ENCODE data around the gene PRKG1. TPM values are rescaled to one million over a fixed set of nuclear protein-coding genes. Genes with fewer than 3 reads are reported as not detected.

The PRKG1 gene
- total and polyA plus RNA-seq, 2 of the 8 experiments (the other 6 are each of a cell fraction or from before 2014, with no cell fraction given): 4.2 to 15.2 TPM

- POLR2A ChIA-PET (ENCODE audit: partially characterized antibody): no interaction called here
- TF ChIP-seq JUN (IDR thresholded peaks at IDR 0.05; ENCODE audit: low read depth, low read length) (no peak), RXRA (IDR thresholded peaks at IDR 0.05; ENCODE audit: insufficient read depth, low read depth, low read length) (no peak), HDAC6 (IDR thresholded peaks at IDR 0.05; ENCODE audit: low read depth, low read length) (no peak), FOSL1 (IDR thresholded peaks at IDR 0.05; ENCODE audit: insufficient read depth, low read depth, low read length) (no peak), ATF3 (IDR thresholded peaks at IDR 0.05; ENCODE audit: insufficient read depth, low read depth, low read length) (no peak), RFX5 (IDR thresholded peaks at IDR 0.05; ENCODE audit: borderline replicate concordance, low read depth, low read length) (no peak), ZNF274 (IDR thresholded peaks at IDR 0.05; ENCODE audit: borderline replicate concordance, extremely low read depth, low read length) (no peak), SAP30 (IDR thresholded peaks at IDR 0.05; ENCODE audit: insufficient read depth, insufficient replicate concordance, low read length) (no peak), TBP (IDR thresholded peaks at IDR 0.05; ENCODE audit: low read depth, low read length) (no peak)
- TF ChIP-seq, protein P1, sequence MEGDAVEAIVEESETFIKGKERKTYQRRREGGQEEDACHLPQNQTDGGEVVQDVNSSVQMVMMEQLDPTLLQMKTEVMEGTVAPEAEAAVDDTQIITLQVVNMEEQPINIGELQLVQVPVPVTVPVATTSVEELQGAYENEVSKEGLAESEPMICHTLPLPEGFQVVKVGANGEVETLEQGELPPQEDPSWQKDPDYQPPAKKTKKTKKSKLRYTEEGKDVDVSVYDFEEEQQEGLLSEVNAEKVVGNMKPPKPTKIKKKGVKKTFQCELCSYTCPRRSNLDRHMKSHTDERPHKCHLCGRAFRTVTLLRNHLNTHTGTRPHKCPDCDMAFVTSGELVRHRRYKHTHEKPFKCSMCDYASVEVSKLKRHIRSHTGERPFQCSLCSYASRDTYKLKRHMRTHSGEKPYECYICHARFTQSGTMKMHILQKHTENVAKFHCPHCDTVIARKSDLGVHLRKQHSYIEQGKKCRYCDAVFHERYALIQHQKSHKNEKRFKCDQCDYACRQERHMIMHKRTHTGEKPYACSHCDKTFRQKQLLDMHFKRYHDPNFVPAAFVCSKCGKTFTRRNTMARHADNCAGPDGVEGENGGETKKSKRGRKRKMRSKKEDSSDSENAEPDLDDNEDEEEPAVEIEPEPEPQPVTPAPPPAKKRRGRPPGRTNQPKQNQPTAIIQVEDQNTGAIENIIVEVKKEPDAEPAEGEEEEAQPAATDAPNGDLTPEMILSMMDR (IDR thresholded peaks at IDR 0.05; ENCODE audit: control extremely low read depth in 1 of 3, insufficient read depth in 1 of 3, low read depth in 1 of 3, low read length in 3 of 3): no peak
- TF ChIP-seq, protein P2, sequence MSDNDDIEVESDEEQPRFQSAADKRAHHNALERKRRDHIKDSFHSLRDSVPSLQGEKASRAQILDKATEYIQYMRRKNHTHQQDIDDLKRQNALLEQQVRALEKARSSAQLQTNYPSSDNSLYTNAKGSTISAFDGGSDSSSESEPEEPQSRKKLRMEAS (IDR thresholded peaks at IDR 0.05): no peak
Measured at GRCh38 chr10:51421853-51422252, 347.6 kb downstream of the PRKG1 start.

More at GRCh38 chr10:51421853-51422252, 347.6 kb downstream of the PRKG1 start:
- Histone ChIP-seq H4K20me1 (replicated peaks in 1 of 2; ENCODE audit: control insufficient read depth in 1 of 2, insufficient read depth in 2 of 2, low read length in 2 of 2) (no peaks in the 10 kb centered on the region), H2AK5ac (ENCODE audit: low read depth, low read length) (no peak overlapping the region), H4K8ac (ENCODE audit: extremely low read depth, insufficient read depth, low read length) (no peak overlapping the region), H3K56ac (replicated peaks; ENCODE audit: insufficient read length, low read depth, low read length) (no peak overlapping the region), H3K4me3 (ENCODE audit: extremely low read depth in 1 of 4, insufficient read depth in 2 of 4, low read depth in 3 of 4, low read length in 4 of 4) (no peak overlapping the region), H4K5ac (ENCODE audit: insufficient read length, low read depth, low read length) (no peak overlapping the region), H3K23me2 (ENCODE audit: low read depth, low read length) (no peaks in the 10 kb centered on the region; the same call in 1 of the 2 replicates), H2AFZ (ENCODE audit: low read length) (no peak overlapping the region), H2BK5ac (ENCODE audit: low read depth, low read length) (no peak overlapping the region), H2BK15ac (ENCODE audit: low read length) (no peak overlapping the region), H3K9ac (replicated peaks in 1 of 4; ENCODE audit: extremely low read depth in 1 of 4, low read depth in 3 of 4, low read length in 3 of 4) (no peak overlapping the region), H3K27ac (ENCODE audit: low read depth, low read length) (no peak overlapping the region), H3K18ac (ENCODE audit: extremely low read depth, low read length) (no peak overlapping the region), H4K91ac (replicated peaks; ENCODE audit: insufficient read length, low read length) (no peak overlapping the region), H2BK120ac (replicated peaks; ENCODE audit: low read depth, low read length) (no peak overlapping the region), H3K36me3 (ENCODE audit: control insufficient read depth in 2 of 4, insufficient read depth in 4 of 4, low read length in 3 of 4) (no peaks in the 10 kb centered on the region), H3K79me2 (ENCODE audit: control insufficient read depth in 1 of 2, insufficient read depth in 2 of 2, low read length in 2 of 2) (no peaks in the 10 kb centered on the region), H3K9me3 (ENCODE audit: insufficient read depth in 2 of 2, low read depth in 1 of 2, low read length in 1 of 2) (no peaks in the 10 kb centered on the region), H3K14ac (ENCODE audit: insufficient read length) (no peak overlapping the region), H3K4me1 (replicated peaks in 1 of 4; ENCODE audit: control insufficient read depth in 3 of 4, insufficient read depth in 4 of 4, low read length in 3 of 4) (peaks cover 0 to 3% (median 1%) of the 10 kb centered on the region in 4 experiments; a peak in 3 of 7 replicates), H2BK12ac (ENCODE audit: low read depth, low read length) (no peak overlapping the region), H3K4me2 (ENCODE audit: insufficient read depth in 1 of 2, low read depth in 2 of 2, low read length in 2 of 2) (no peak overlapping the region), H3K79me1 (ENCODE audit: low read depth, low read length) (no peaks in the 10 kb centered on the region), H3K4ac (replicated peaks; ENCODE audit: insufficient read length, low read depth, low read length) (no peak overlapping the region), H2BK20ac (ENCODE audit: low read length) (no peak overlapping the region), H3K27me3 (replicated peaks in 1 of 4; ENCODE audit: control insufficient read depth in 3 of 4, extremely low read depth in 1 of 4, insufficient read depth in 3 of 4, low read length in 3 of 4) (no peaks in the 10 kb centered on the region), H3K23ac (ENCODE audit: insufficient read length) (no peak overlapping the region)
- WGBS, 2 experiments (ENCODE audit: extremely low coverage in 1 of 2, insufficient coverage in 1 of 2, insufficient read length in 1 of 2, insufficient replicate concordance in 2 of 2, low coverage in 1 of 2, low lambda C conversion rate in 2 of 2, missing lambda C conversion rate in 1 of 2): 100% methylated on average over 1 of the region's 1 CpG; no CpG with 5 or more reads in 1 of the 2 experiments
- CTCF ChIA-PET (ENCODE audit: partially characterized antibody): interaction anchor here (0.7 to 4.4 kb wide), 22 partner anchors 10 to 829 kb away, joined by 3 to 24 read pairs (median 4); no protein-coding TSS in a partner anchor
- DNase-seq (ENCODE audit: low read depth in 1 of 2, low spot score in 2 of 2) (no peak), FAIRE-seq (no peak)

Measured in H1 (cell line).